MM.1S (cell line): ENCODE data around the gene MAGEB5.

ENCODE experiments used
- DNase-seq: peaks from one replicate; pipeline ENCODE4 v3.0.0-alpha.2; 2015
- H2AFZ ChIP-seq: fragments of 300-600 bp; sonication (generic); 2 replicates; pipeline ENCODE4 v1.6.0; 2016; ENCODE audit warnings: antibody characterized with exemption, low read length
- H3F3A ChIP-seq: fragments of 300-600 bp; sonication (generic); 2 replicates; pipeline ENCODE4 v1.6.1; 2016; ENCODE audit warnings: mild to moderate bottlenecking, antibody characterized with exemption, low read length, moderate library complexity, mixed read lengths; ENCODE audit not compliant: insufficient read depth
- H3K27ac ChIP-seq: fragments of 300-600 bp; sonication (generic); 2 replicates; pipeline ENCODE4 v1.5.1; 2016; ENCODE audit warnings: mild to moderate bottlenecking, low read length
- H3K27me3 ChIP-seq: fragments of 300-600 bp; sonication (generic); replicated peaks from 2 replicates; pipeline ENCODE4 v1.6.0; 2016; ENCODE audit warnings: low read length; ENCODE audit not compliant: insufficient read depth
- H3K36me3 ChIP-seq: fragments of 300-600 bp; sonication (generic); replicated peaks from 2 replicates; pipeline ENCODE4 v1.6.1; 2016; ENCODE audit warnings: mild to moderate bottlenecking, low read length, mixed read lengths; ENCODE audit not compliant: insufficient read depth
- H3K4me1 ChIP-seq: fragments of 300-600 bp; sonication (generic); 2 replicates; pipeline ENCODE4 v1.6.1; 2016; ENCODE audit warnings: low read length, mixed read lengths
- H3K4me2 ChIP-seq: fragments of 300-600 bp; sonication (generic); 2 replicates; pipeline ENCODE4 v1.6.0; 2016; ENCODE audit warnings: low read depth, low read length
- H3K4me3 ChIP-seq: fragments of 300-600 bp; sonication (generic); 2 replicates; pipeline ENCODE4 v1.5.1; 2016; ENCODE audit warnings: low read length, mixed read lengths
- H3K79me2 ChIP-seq: fragments of 300-600 bp; sonication (generic); 2 replicates; pipeline ENCODE4 v1.6.1; 2016; ENCODE audit warnings: mixed run types, low read length, mixed read lengths
- H3K9ac ChIP-seq: fragments of 300-600 bp; sonication (generic); 2 replicates; pipeline ENCODE4 v1.6.1; 2016; ENCODE audit warnings: low read length, mixed read lengths
- H3K9me2 ChIP-seq: fragments of 300-600 bp; sonication (generic); replicated peaks from 2 replicates; pipeline ENCODE4 v1.6.1; 2016; ENCODE audit warnings: mild to moderate bottlenecking, low read length, mixed read lengths; ENCODE audit not compliant: insufficient read depth
- H3K9me3 ChIP-seq: fragments of 300-600 bp; sonication (generic); replicated peaks from 2 replicates; pipeline ENCODE4 v1.6.1; 2016; ENCODE audit warnings: mild to moderate bottlenecking, low read length, mixed read lengths; ENCODE audit not compliant: insufficient read depth
- H4K20me1 ChIP-seq: fragments of 300-600 bp; sonication (generic); 2 replicates; pipeline ENCODE4 v1.6.1; 2016; ENCODE audit warnings: mild to moderate bottlenecking, low read length, moderate library complexity, mixed read lengths; ENCODE audit not compliant: insufficient read depth
- CTCF ChIP-seq: fragments of 300-600 bp; sonication (generic); IDR thresholded peaks from 2 replicates; pipeline ENCODE4 v1.5.1; 2016; ENCODE audit warnings: antibody characterized with exemption, low read length, mixed read lengths
- EZH2 ChIP-seq: fragments of 300-600 bp; sonication (generic); optimal IDR thresholded peaks from 2 replicates; pipeline ENCODE3; 2017; ENCODE audit warnings: low read depth, mild to moderate bottlenecking, antibody characterized with exemption, low read length, mixed read lengths
- EZH2phosphoT487 ChIP-seq: fragments of 300-600 bp; sonication (generic); IDR thresholded peaks from 2 replicates; pipeline ENCODE4 v1.6.1; 2018; ENCODE audit warnings: antibody characterized with exemption, low read length

The MAGEB5 gene

GRCh38 chrX:26254436-26254835, 38.5 kb downstream of the MAGEB5 start:
- H3K9ac ChIP-seq, result no peak overlapping the region
- no peaks in the 10 kb centered on the region for H3K27me3 ChIP-seq
- no peak overlapping the region for H3K4me3 ChIP-seq
- no peak overlapping the region for H3K4me2 ChIP-seq
- H3K9me2 ChIP-seq, result no peaks in the 10 kb centered on the region
- H3F3A ChIP-seq, result no peaks in the 10 kb centered on the region
- H3K36me3 ChIP-seq, result no peaks in the 10 kb centered on the region
- no peak overlapping the region for H2AFZ ChIP-seq
- no peaks in the 10 kb centered on the region for H3K4me1 ChIP-seq
- H3K27ac ChIP-seq, result no peak overlapping the region
- H4K20me1 ChIP-seq, result no peaks in the 10 kb centered on the region
- no peak for DNase-seq
- H3K79me2 ChIP-seq, result no peaks in the 10 kb centered on the region
- no peak for TF ChIP-seq EZH2phosphoT487
- TF ChIP-seq EZH2, result no peak
- no peak for TF ChIP-seq CTCF
- no peaks in the 10 kb centered on the region for H3K9me3 ChIP-seq

GRCh38 chrX:26262121-26262523, 46.2 kb downstream of the MAGEB5 start:
- H3K4me1 ChIP-seq, result no peaks in the 10 kb centered on the region
- H3F3A ChIP-seq, result no peaks in the 10 kb centered on the region
- H3K9ac ChIP-seq, result no peak overlapping the region
- no peaks in the 10 kb centered on the region for H3K36me3 ChIP-seq
- no peaks in the 10 kb centered on the region for H3K79me2 ChIP-seq
- DNase-seq, result no peak
- H3K27ac ChIP-seq, result no peak overlapping the region
- H2AFZ ChIP-seq, result no peak overlapping the region
- no peaks in the 10 kb centered on the region for H4K20me1 ChIP-seq
- no peaks in the 10 kb centered on the region for H3K27me3 ChIP-seq
- TF ChIP-seq CTCF (no peak), EZH2phosphoT487 (no peak)
- H3K4me3 ChIP-seq, result no peak overlapping the region
- no peaks in the 10 kb centered on the region for H3K9me2 ChIP-seq
- H3K4me2 ChIP-seq, result no peak overlapping the region
- H3K9me3 ChIP-seq, result no peaks in the 10 kb centered on the region
